H1 (cell line): Measurements from ENCODE around the gene MTHFD1.

Experiments used
- CTCF ChIP-seq, 3 experiments: IDR thresholded peaks; 1 replicate in 2 of 3; 2 replicates in 1 of 3; pipeline versions ENCODE4 v1.5.1 to v1.6.1; 2011; ENCODE audit warnings: low read length in 3 of 3, mild to moderate bottlenecking in 3 of 3, inconsistent platforms in 2 of 3, low read depth in 1 of 3, moderate library complexity in 1 of 3; ENCODE audit not compliant: insufficient read depth in 1 of 3; ENCODE audit errors: control extremely low read depth in 1 of 3
- EZH2 ChIP-seq: fragments of 200-600 bp; sonication (generic); IDR thresholded peaks from 2 replicates; pipeline ENCODE4 v1.7.1; 2012; ENCODE audit warnings: low read depth, mild to moderate bottlenecking, moderate library complexity, low read length, inconsistent platforms; ENCODE audit not compliant: severe bottlenecking
- JUND ChIP-seq: IDR thresholded peaks from 2 replicates; pipeline ENCODE4 v1.6.1; 2011; ENCODE audit warnings: mild to moderate bottlenecking, improper control_type of control experiment, low read length
- POLR2A ChIP-seq, 2 experiments: IDR thresholded peaks; 1 replicate in 1 of 2; 2 replicates in 1 of 2; pipeline ENCODE4 v1.6.1; 2011; ENCODE audit warnings: low read depth in 2 of 2, low read length in 2 of 2, mild to moderate bottlenecking in 2 of 2; ENCODE audit errors: control extremely low read depth in 1 of 2
- POLR2AphosphoS5 ChIP-seq: IDR thresholded peaks from 2 replicates; pipeline ENCODE4 v1.6.1; 2011; ENCODE audit warnings: low read depth, low read length
- POU5F1 ChIP-seq: IDR thresholded peaks from 2 replicates; pipeline ENCODE4 v1.6.1; 2011; ENCODE audit warnings: low read depth, mild to moderate bottlenecking, low read length, moderate library complexity
- RBBP5 ChIP-seq: IDR thresholded peaks from 2 replicates; pipeline ENCODE4 v1.7.1; 2012; ENCODE audit warnings: low read depth, mild to moderate bottlenecking, inconsistent platforms, low read length, moderate library complexity, borderline replicate concordance
- RNF2 ChIP-seq: fragments of 200-900, 300-1000 bp; sonication (generic); IDR thresholded peaks from 2 replicates; pipeline ENCODE4 v1.7.1; 2016; ENCODE audit warnings: borderline replicate concordance, low read depth, mild to moderate bottlenecking, antibody characterized with exemption, low read length; ENCODE audit not compliant: poor library complexity, severe bottlenecking; ENCODE audit errors: missing control alignments
- SUZ12 ChIP-seq: fragments of 200-600 bp; sonication (generic); IDR thresholded peaks from 2 replicates; pipeline ENCODE4 v1.6.1; 2012; ENCODE audit warnings: mild to moderate bottlenecking, inconsistent platforms, low read length, moderate library complexity, mixed read lengths
- TAF1 ChIP-seq: IDR thresholded peaks from 2 replicates; pipeline ENCODE4 v1.6.1; 2011; ENCODE audit warnings: mild to moderate bottlenecking, low read depth, low read length
- TCF12 ChIP-seq: IDR thresholded peaks from 2 replicates; pipeline ENCODE4 v1.6.1; 2011; ENCODE audit warnings: low read depth, mild to moderate bottlenecking, low read length
- YY1 ChIP-seq: IDR thresholded peaks from 2 replicates; pipeline ENCODE4 v1.6.1; 2011; ENCODE audit warnings: low read depth, mild to moderate bottlenecking, low read length
- ZNF274 ChIP-seq: IDR thresholded peaks from 2 replicates; pipeline ENCODE4 v1.7.0; 2012; ENCODE audit warnings: low read length, borderline replicate concordance; ENCODE audit errors: extremely low read depth
- TF ChIP-seq, protein P1 (sequence below): fragments of 300-600 bp; sonication (generic); IDR thresholded peaks from 2 replicates; pipeline ENCODE4 v1.7.1; 2012; ENCODE audit warnings: low read length, moderate library complexity, mild to moderate bottlenecking, inconsistent platforms; ENCODE audit not compliant: insufficient replicate concordance

- TF ChIP-seq TCF12 (no peak), CTCF (IDR thresholded peaks at IDR 0.05; ENCODE audit: control extremely low read depth in 1 of 3, insufficient read depth in 1 of 3, low read depth in 1 of 3, low read length in 3 of 3) (no peak), YY1 (no peak), ZNF274 (no peak), JUND (no peak), SUZ12 (no peak), EZH2 (no peak), POU5F1 (no peak), POLR2A (IDR thresholded peaks at IDR 0.05; ENCODE audit: control extremely low read depth in 1 of 2, low read depth in 2 of 2, low read length in 2 of 2) (no peak), RBBP5 (no peak), TAF1 (no peak), RNF2 (no peak), POLR2AphosphoS5 (no peak)
- TF ChIP-seq, protein P1, sequence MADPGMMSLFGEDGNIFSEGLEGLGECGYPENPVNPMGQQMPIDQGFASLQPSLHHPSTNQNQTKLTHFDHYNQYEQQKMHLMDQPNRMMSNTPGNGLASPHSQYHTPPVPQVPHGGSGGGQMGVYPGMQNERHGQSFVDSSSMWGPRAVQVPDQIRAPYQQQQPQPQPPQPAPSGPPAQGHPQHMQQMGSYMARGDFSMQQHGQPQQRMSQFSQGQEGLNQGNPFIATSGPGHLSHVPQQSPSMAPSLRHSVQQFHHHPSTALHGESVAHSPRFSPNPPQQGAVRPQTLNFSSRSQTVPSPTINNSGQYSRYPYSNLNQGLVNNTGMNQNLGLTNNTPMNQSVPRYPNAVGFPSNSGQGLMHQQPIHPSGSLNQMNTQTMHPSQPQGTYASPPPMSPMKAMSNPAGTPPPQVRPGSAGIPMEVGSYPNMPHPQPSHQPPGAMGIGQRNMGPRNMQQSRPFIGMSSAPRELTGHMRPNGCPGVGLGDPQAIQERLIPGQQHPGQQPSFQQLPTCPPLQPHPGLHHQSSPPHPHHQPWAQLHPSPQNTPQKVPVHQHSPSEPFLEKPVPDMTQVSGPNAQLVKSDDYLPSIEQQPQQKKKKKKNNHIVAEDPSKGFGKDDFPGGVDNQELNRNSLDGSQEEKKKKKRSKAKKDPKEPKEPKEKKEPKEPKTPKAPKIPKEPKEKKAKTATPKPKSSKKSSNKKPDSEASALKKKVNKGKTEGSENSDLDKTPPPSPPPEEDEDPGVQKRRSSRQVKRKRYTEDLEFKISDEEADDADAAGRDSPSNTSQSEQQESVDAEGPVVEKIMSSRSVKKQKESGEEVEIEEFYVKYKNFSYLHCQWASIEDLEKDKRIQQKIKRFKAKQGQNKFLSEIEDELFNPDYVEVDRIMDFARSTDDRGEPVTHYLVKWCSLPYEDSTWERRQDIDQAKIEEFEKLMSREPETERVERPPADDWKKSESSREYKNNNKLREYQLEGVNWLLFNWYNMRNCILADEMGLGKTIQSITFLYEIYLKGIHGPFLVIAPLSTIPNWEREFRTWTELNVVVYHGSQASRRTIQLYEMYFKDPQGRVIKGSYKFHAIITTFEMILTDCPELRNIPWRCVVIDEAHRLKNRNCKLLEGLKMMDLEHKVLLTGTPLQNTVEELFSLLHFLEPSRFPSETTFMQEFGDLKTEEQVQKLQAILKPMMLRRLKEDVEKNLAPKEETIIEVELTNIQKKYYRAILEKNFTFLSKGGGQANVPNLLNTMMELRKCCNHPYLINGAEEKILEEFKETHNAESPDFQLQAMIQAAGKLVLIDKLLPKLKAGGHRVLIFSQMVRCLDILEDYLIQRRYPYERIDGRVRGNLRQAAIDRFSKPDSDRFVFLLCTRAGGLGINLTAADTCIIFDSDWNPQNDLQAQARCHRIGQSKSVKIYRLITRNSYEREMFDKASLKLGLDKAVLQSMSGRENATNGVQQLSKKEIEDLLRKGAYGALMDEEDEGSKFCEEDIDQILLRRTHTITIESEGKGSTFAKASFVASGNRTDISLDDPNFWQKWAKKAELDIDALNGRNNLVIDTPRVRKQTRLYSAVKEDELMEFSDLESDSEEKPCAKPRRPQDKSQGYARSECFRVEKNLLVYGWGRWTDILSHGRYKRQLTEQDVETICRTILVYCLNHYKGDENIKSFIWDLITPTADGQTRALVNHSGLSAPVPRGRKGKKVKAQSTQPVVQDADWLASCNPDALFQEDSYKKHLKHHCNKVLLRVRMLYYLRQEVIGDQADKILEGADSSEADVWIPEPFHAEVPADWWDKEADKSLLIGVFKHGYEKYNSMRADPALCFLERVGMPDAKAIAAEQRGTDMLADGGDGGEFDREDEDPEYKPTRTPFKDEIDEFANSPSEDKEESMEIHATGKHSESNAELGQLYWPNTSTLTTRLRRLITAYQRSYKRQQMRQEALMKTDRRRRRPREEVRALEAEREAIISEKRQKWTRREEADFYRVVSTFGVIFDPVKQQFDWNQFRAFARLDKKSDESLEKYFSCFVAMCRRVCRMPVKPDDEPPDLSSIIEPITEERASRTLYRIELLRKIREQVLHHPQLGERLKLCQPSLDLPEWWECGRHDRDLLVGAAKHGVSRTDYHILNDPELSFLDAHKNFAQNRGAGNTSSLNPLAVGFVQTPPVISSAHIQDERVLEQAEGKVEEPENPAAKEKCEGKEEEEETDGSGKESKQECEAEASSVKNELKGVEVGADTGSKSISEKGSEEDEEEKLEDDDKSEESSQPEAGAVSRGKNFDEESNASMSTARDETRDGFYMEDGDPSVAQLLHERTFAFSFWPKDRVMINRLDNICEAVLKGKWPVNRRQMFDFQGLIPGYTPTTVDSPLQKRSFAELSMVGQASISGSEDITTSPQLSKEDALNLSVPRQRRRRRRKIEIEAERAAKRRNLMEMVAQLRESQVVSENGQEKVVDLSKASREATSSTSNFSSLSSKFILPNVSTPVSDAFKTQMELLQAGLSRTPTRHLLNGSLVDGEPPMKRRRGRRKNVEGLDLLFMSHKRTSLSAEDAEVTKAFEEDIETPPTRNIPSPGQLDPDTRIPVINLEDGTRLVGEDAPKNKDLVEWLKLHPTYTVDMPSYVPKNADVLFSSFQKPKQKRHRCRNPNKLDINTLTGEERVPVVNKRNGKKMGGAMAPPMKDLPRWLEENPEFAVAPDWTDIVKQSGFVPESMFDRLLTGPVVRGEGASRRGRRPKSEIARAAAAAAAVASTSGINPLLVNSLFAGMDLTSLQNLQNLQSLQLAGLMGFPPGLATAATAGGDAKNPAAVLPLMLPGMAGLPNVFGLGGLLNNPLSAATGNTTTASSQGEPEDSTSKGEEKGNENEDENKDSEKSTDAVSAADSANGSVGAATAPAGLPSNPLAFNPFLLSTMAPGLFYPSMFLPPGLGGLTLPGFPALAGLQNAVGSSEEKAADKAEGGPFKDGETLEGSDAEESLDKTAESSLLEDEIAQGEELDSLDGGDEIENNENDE = no peak
These were observed 103.5 kb downstream of the MTHFD1 start for GRCh38 chr14:64491637-64492036.
